ENCODE data around the gene LAMC2. TPM values are rescaled to one million over a fixed set of nuclear protein-coding genes. Genes with fewer than 3 reads are reported as not detected.

LAMC2 gene
- total and polyA plus RNA-seq, 8 donors: 38.1 to 104 (median 46.6) TPM

DNA sequence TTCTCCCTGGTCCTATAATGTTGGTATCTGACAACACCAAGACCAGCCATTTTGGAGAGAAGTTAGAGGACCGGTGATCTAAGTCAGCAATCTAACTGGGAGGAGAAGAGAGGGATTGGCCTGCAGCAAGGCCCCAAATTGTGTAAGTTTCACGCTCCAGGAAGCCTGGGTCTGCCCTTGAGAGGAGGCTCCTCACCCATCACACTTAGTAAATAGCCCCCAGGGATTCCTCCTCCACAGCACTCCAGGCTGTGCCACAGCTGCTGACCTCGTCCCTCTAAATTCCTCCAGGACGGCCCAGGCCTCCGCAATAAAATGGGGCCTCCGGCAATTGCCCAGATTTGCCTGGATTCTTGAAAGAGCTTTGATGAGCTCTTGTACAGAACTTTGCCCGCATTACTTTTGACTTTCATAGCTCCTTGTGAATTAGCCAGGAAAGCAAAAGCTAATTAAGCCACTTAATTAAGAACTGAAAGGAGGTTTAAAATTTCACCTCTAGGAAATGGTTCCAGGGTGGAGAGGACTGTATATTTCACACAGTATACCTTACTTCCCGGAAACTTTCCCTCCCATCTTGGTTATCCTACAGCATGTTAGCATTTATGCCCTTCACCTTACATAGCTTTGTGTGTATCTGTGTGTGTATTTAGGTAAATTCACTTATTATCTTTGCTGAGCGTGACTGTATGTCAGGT, 90.5 kb downstream of the LAMC2 start:
- H3K27me3 ChIP-seq: no peaks in the 10 kb centered on the region
- H3K36me3 ChIP-seq: no peaks in the 10 kb centered on the region
- ATAC-seq: no peak
- no peak for DNase-seq
- intact Hi-C loops (cut with DNase I): no loop called here
- H3K4me3 ChIP-seq: no peak overlapping the region
- H3K4me1 ChIP-seq: peaks cover 13 to 37% of the 10 kb centered on the region in 2 donors
- no peaks in the 10 kb centered on the region for H3K9me3 ChIP-seq
- no peak overlapping the region for H3K27ac ChIP-seq
- TF ChIP-seq, protein P1, sequence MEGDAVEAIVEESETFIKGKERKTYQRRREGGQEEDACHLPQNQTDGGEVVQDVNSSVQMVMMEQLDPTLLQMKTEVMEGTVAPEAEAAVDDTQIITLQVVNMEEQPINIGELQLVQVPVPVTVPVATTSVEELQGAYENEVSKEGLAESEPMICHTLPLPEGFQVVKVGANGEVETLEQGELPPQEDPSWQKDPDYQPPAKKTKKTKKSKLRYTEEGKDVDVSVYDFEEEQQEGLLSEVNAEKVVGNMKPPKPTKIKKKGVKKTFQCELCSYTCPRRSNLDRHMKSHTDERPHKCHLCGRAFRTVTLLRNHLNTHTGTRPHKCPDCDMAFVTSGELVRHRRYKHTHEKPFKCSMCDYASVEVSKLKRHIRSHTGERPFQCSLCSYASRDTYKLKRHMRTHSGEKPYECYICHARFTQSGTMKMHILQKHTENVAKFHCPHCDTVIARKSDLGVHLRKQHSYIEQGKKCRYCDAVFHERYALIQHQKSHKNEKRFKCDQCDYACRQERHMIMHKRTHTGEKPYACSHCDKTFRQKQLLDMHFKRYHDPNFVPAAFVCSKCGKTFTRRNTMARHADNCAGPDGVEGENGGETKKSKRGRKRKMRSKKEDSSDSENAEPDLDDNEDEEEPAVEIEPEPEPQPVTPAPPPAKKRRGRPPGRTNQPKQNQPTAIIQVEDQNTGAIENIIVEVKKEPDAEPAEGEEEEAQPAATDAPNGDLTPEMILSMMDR (IDR thresholded peaks at IDR 0.05): no peak

DNA sequence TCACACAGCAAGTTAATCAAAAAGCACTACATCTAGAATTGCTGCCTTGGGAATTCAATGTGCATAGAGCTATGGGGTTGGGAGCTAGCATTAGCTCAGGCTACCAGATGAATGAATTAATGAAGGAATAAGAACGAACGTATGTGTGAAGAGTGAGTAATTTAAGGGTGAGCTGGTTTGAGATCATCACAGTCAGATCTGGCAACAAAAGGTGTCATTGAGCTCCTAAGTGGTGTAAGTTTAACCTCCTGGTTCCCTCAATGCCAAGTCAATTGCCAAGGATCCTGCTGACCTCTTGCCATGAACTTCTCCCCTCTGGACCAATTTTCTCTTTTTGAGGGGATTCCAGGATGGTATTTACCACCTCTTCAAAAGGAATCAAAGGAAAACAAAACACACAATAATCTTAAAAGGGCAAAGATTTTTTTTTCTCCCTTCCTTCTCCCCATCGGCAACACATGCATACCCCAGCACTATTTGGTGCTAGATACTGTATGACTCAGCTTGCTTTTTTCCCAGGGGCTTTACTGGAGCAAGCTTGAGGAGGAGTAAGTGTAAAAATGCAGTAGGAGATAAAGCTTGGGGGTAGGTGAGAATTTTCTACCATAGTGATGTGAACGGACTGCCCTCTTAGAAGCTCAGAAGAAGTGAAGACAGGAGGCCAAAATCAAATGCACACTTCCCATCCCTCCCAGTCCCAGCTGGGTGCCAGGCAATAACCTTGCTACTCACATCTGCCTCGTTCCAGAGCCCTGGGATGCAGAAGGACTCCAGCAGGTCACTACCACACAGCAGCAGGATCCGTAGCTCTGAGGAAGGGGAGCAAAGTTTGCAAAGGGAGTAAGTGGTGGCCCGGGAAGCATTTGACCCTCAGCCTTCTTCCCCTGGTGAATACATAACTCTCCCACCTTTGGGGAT, 92.0 kb downstream of the LAMC2 start:
- Histone ChIP-seq H3K27me3 (no peaks in the 10 kb centered on the region), H3K4me3 (no peak overlapping the region), H3K36me3 (no peaks in the 10 kb centered on the region), H3K9me3 (no peaks in the 10 kb centered on the region), H3K27ac (peak overlapping the region; percentile 67 to 95), H3K4me1 (peaks cover 20 to 47% of the 10 kb centered on the region in 2 donors)
- TF ChIP-seq, protein P1 (IDR thresholded peaks at IDR 0.05): no peak
- ATAC-seq: no peak
- intact Hi-C loops (cut with DNase I): no loop called here
- DNase-seq: no peak

DNA sequence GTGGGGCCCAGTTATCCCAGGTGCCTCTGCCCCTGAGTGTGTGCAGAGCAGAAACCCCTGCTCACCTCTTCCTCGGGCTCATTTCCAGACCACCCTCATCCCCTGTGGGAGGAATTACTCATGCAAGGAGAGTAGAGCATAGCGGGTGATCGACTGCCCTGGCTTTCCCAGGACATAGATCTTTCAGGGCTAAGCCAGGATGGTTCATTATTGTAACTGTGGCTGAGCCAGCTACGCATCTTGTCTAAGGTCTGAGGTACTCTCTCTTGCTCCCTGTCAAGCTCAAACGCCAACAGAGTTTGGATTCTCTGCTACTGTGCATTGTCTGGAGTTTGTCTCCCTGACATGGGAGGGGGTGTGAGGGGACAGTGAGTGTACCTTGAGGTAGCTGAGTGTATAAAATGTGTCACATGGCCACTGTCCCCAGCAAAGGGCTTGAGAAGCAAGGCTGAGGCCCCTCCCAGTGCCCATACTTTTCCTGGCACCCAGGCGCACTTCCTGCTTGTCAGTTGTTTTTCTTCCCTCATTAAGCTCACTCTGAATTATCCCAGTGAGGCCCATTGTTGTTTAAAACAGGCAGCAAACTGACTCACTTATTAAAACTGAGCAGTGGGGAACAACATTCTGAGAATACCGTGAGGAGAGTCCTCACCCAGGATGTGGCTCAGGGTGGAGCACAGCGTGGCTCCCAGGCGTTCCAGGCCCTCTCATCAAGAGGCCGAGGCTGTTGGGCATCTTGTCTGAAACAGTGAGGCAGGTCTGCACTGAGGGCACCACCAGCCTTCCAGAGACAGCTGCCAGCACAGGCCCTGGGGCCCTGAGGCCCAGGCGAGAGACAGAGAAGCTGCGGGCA, 92.9 kb downstream of the LAMC2 start:
- no peak overlapping the region for H3K4me3 ChIP-seq
- no peaks in the 10 kb centered on the region for H3K36me3 ChIP-seq
- peaks cover 20 to 47% of the 10 kb centered on the region in 2 donors for H3K4me1 ChIP-seq
- H3K27ac ChIP-seq: peak overlapping the region; percentile 67 to 95
- TF ChIP-seq, protein P1 (IDR thresholded peaks at IDR 0.05): no peak
- H3K27me3 ChIP-seq: no peaks in the 10 kb centered on the region
- intact Hi-C loops (cut with DNase I): no loop called here
- DNase-seq: no peak
- no peaks in the 10 kb centered on the region for H3K9me3 ChIP-seq
- ATAC-seq: no peak

DNA sequence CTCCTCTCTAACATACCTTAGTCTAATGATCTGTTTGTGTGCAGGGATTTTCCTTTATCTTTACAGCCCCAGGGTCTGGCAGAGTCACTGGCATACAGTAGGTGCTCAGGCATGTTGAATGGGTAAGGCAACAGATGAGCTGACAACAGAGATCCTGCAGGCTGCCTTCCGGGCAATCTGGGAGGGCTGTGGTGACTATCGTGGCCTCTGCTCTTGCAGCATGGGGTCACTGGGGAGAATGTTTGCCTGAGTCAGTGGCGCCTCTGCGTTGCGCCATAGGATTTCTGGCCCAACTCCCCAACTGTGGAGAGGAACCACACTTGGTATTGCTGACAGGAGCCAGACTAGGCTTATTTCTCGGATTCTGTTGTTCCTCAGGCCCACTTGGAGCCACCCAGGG, 93.8 kb downstream of the LAMC2 start:
- peak overlapping the region; percentile 67 to 95 for H3K27ac ChIP-seq
- H3K9me3 ChIP-seq: no peaks in the 10 kb centered on the region
- peak in 3 of 4 donors; percentile 62 to 94 (median 85) for DNase-seq
- no peaks in the 10 kb centered on the region for H3K27me3 ChIP-seq
- peak; percentile 43 for ATAC-seq
- no peaks in the 10 kb centered on the region for H3K36me3 ChIP-seq
- peaks cover 20 to 47% of the 10 kb centered on the region in 2 donors for H3K4me1 ChIP-seq
- intact Hi-C loops (cut with DNase I): no loop called here
- H3K4me3 ChIP-seq: no peak overlapping the region
- TF ChIP-seq, protein P1 (IDR thresholded peaks at IDR 0.05): no peak

All from left lung (tissue), 10 donors.